ENCODE measurements around the gene EDC4. TPM values are rescaled to one million over a fixed set of nuclear protein-coding genes. Genes with fewer than 3 reads are reported as not detected.
A peak's percentile ranks its signal among the peaks of the same experiment; 100 is the strongest.

Gene EDC4
- total and polyA plus RNA-seq, 12 donors, result 25.8 to 46.8 (median 31.3) TPM

DNA sequence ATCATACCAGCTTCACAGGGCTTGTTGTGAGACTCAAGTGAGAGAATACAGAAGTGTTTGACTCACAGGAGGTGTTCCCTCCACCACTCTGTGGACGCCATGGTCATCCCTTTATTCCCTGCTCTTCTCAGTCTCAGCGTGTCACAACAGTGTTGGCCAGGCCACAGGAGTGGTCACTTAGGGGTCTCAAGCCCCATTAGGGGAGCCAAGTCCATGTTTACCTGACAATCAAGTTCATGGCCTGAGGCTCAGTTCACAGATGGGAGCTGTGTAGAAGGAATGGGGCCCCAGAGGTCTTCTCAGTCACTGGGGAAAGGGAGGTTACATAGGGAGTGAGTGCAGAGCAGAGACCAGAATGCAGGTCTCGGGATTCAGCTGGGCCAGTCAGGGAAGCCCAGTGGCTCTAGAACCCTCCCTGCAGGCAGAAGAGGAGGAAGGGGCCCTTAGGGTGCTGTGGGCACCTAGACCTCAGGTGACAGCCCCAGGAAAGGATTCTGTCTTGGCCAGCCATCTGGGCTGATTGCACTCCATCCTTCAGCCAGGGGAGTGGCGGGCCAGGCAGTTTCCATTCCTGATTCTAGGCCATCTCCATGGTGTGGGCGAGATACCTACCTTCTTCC, 15.8 kb upstream of the EDC4 start:
- peaks cover 31 to 82% (median 61%) of the 10 kb centered on the region in 9 donors for H3K4me1 ChIP-seq
- no peak overlapping the region for H3K4me3 ChIP-seq
- peak overlapping the region in 9 of 10 donors; percentile 1 to 87 (median 81) for H3K27ac ChIP-seq
- TF ChIP-seq, protein P1, sequence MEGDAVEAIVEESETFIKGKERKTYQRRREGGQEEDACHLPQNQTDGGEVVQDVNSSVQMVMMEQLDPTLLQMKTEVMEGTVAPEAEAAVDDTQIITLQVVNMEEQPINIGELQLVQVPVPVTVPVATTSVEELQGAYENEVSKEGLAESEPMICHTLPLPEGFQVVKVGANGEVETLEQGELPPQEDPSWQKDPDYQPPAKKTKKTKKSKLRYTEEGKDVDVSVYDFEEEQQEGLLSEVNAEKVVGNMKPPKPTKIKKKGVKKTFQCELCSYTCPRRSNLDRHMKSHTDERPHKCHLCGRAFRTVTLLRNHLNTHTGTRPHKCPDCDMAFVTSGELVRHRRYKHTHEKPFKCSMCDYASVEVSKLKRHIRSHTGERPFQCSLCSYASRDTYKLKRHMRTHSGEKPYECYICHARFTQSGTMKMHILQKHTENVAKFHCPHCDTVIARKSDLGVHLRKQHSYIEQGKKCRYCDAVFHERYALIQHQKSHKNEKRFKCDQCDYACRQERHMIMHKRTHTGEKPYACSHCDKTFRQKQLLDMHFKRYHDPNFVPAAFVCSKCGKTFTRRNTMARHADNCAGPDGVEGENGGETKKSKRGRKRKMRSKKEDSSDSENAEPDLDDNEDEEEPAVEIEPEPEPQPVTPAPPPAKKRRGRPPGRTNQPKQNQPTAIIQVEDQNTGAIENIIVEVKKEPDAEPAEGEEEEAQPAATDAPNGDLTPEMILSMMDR (IDR thresholded peaks at IDR 0.05), result no peak
- DNase-seq (no peak), ATAC-seq (no peak)
- 93 to 95% methylated on average over 5 of the region's 5 CpGs for WGBS, 2 donors
- peaks cover 0 to 25% (median 0%) of the 10 kb centered on the region in 9 donors for H3K36me3 ChIP-seq
- no peaks in the 10 kb centered on the region for H3K9me3 ChIP-seq
- intact Hi-C loops (cut with DNase I), result no loop called here
- no peaks in the 10 kb centered on the region for H3K27me3 ChIP-seq

GRCh38 chr16:67857547-67858233, 15.2 kb upstream of the EDC4 start:
- Histone ChIP-seq H3K9me3 (no peaks in the 10 kb centered on the region), H3K36me3 (peaks cover 0 to 25% (median 0%) of the 10 kb centered on the region in 9 donors), H3K4me3 (no peak overlapping the region), H3K4me1 (peaks cover 37 to 83% (median 68%) of the 10 kb centered on the region in 9 donors), H3K27me3 (no peaks in the 10 kb centered on the region), H3K27ac (peak overlapping the region; percentile 59 to 87 (median 81))
- ATAC-seq (peak; percentile 75 to 96 (median 91)), DNase-seq (peak; percentile 42 to 79)
- 26 to 36% methylated on average over 3 of the region's 3 CpGs for WGBS, 2 donors
- intact Hi-C loops (cut with DNase I), result no loop called here
- TF ChIP-seq, protein P1 (IDR thresholded peaks at IDR 0.05), result no peak

- ATAC-seq (peak in 4 of 8 donors; percentile 14 to 68 (median 20)), DNase-seq (no peak)
- H3K9me3 ChIP-seq, result no peaks in the 10 kb centered on the region
- peaks cover 0 to 25% (median 0%) of the 10 kb centered on the region in 9 donors for H3K36me3 ChIP-seq
- H3K4me3 ChIP-seq, result no peak overlapping the region
- intact Hi-C loops (cut with DNase I), result no loop called here
- H3K27me3 ChIP-seq, result no peaks in the 10 kb centered on the region
- H3K27ac ChIP-seq, result peak overlapping the region; percentile 59 to 87 (median 81)
- WGBS, 2 donors, result 51 to 57% methylated on average over 4 of the region's 4 CpGs
- H3K4me1 ChIP-seq, result peaks cover 43 to 91% (median 76%) of the 10 kb centered on the region in 9 donors
- TF ChIP-seq, protein P1 (IDR thresholded peaks at IDR 0.05), result no peak
These were observed 14.4 kb upstream of the EDC4 start for GRCh38 chr16:67858500-67858899.

GRCh38 chr16:67860589-67861398, 12.1 kb upstream of the EDC4 start:
- ATAC-seq (no peak), DNase-seq (no peak)
- TF ChIP-seq, protein P1 (IDR thresholded peaks at IDR 0.05), result no peak
- H3K4me3 ChIP-seq, result no peak overlapping the region
- 70 to 78% methylated on average over 8 of the region's 8 CpGs for WGBS, 2 donors
- peaks cover 0 to 29% (median under 1%) of the 10 kb centered on the region in 9 donors for H3K36me3 ChIP-seq
- peaks cover 45 to 90% (median 80%) of the 10 kb centered on the region in 9 donors for H3K4me1 ChIP-seq
- intact Hi-C loops (cut with DNase I), result no loop called here
- H3K27me3 ChIP-seq, result no peaks in the 10 kb centered on the region
- peak overlapping the region in 9 of 10 donors; percentile 37 to 93 (median 90) for H3K27ac ChIP-seq
- no peaks in the 10 kb centered on the region for H3K9me3 ChIP-seq

Data from heart right ventricle (tissue), 16 donors.